ENCODE data around the gene GPR55. TPM values are rescaled to one million over a fixed set of nuclear protein-coding genes. Genes with fewer than 3 reads are reported as not detected.
A peak's percentile ranks its signal among the peaks of the same experiment; 100 is the strongest.

GPR55 gene
- total RNA-seq, 1 experiment from 2014 or later = not detected

GRCh38 chr2:230908595-230909191 lies 16.3 kb downstream of the GPR55 start:
- no peaks in the 10 kb centered on the region for H4K20me1 ChIP-seq (ENCODE audit: control insufficient read depth, insufficient read depth, insufficient read length)
- H2AK5ac ChIP-seq (ENCODE audit: insufficient read length, low read length) = no peak overlapping the region
- H3K27ac Mint-ChIP-seq = peak overlapping the region in 2 of 3 experiments; percentile 54 to 69; a peak in 3 of 7 replicates
- no peak overlapping the region for H3K27ac ChIP-seq (ENCODE audit: insufficient read length, low read depth, low read length)
- H4K91ac ChIP-seq (ENCODE audit: insufficient read length, low read depth, low read length) = no peak overlapping the region
- WGBS (ENCODE audit: extremely low coverage, insufficient read length, low lambda C conversion rate) = no CpG with 5 or more reads among the region's 10 CpGs
- H3K79me2 ChIP-seq (ENCODE audit: insufficient read depth, low read length) = no peaks in the 10 kb centered on the region
- no peak overlapping the region for H2BK12ac ChIP-seq (ENCODE audit: insufficient read length, low read depth, low read length)
- no peak overlapping the region for H3K23ac ChIP-seq (ENCODE audit: insufficient read length, low read depth, low read length)
- no peak overlapping the region for H2BK120ac ChIP-seq (ENCODE audit: low read depth, low read length, poor library complexity, severe bottlenecking)
- peaks cover 59% of the 10 kb centered on the region for H3K27me3 Mint-ChIP-seq (ENCODE audit: low read depth)
- H3K4me1 ChIP-seq (ENCODE audit: insufficient read depth, low read length) = peaks cover 7% of the 10 kb centered on the region; the same call in 1 of the 2 replicates
- H3K4me3 Mint-ChIP-seq = no peak overlapping the region; a peak in 1 of 5 replicates
- H2BK20ac ChIP-seq (ENCODE audit: low read depth, low read length, poor library complexity, severe bottlenecking) = no peak overlapping the region
- no peak overlapping the region for H2BK15ac ChIP-seq (ENCODE audit: low read depth, low read length)
- peaks cover 37 to 41% of the 10 kb centered on the region in 2 experiments for H3K4me1 Mint-ChIP-seq
- H3K4ac ChIP-seq (ENCODE audit: low read depth, low read length) = no peak overlapping the region
- H2AFZ ChIP-seq (ENCODE audit: low read length) = no peak overlapping the region
- H3K79me1 ChIP-seq (ENCODE audit: insufficient read depth, low read depth, low read length, poor library complexity, severe bottlenecking) = no peaks in the 10 kb centered on the region
- no peak overlapping the region for H4K5ac ChIP-seq (ENCODE audit: insufficient read length, low read depth, low read length)
- H3K9me3 Mint-ChIP-seq = no peaks in the 10 kb centered on the region
- no peaks in the 10 kb centered on the region for H3K36me3 Mint-ChIP-seq (ENCODE audit: insufficient read depth in 1 of 3, low read depth in 3 of 3)
- no peak overlapping the region for H4K8ac ChIP-seq (replicated peaks; ENCODE audit: insufficient read length, low read depth, low read length)
- H3K9me3 ChIP-seq (ENCODE audit: control insufficient read depth, low read depth, low read length) = no peaks in the 10 kb centered on the region
- no peak overlapping the region for H2BK5ac ChIP-seq (ENCODE audit: insufficient read length, low read length)
- H3K4me2 ChIP-seq (ENCODE audit: insufficient read depth, insufficient read length, low read length) = no peak overlapping the region
- TF ChIP-seq CTCF (conservative IDR thresholded peaks at IDR 0.05) = no peak
- H3K27me3 ChIP-seq (ENCODE audit: insufficient read depth, low read length) = no peaks in the 10 kb centered on the region
- peak; percentile 33 for DNase-seq
- no peaks in the 10 kb centered on the region for H3K23me2 ChIP-seq (ENCODE audit: insufficient read length, low read depth, low read length, poor library complexity, severe bottlenecking)
- H3T11ph ChIP-seq (ENCODE audit: low read length) = no peak overlapping the region
- H3K9ac ChIP-seq (ENCODE audit: extremely low read depth, insufficient read length, low read length) = no peak overlapping the region
- no peak overlapping the region for H3K18ac ChIP-seq (ENCODE audit: insufficient read length, low read depth, low read length)
- no peak overlapping the region; the same call in 1 of the 2 replicates for H3K14ac ChIP-seq (ENCODE audit: insufficient read depth, low read length)
- H3K56ac ChIP-seq (ENCODE audit: insufficient read length, low read depth, low read length) = no peak overlapping the region
